Measurements from ENCODE around the gene RHOT2. TPM values are rescaled to one million over a fixed set of nuclear protein-coding genes. Genes with fewer than 3 reads are reported as not detected.

Gene RHOT2
- polyA plus RNA-seq, 2 donors: 87.1 to 152 TPM

GRCh38 chr16:638836-639235 is 29.1 kb upstream of the RHOT2 start:
- 74 to 85% methylated on average over 9 of the region's 9 CpGs for WGBS, 2 donors
- no peak overlapping the region for H3K4me3 ChIP-seq (ENCODE audit: low read depth in 1 of 2, low read length in 2 of 2)
- peaks cover 0 to 5% of the 10 kb centered on the region in 2 donors for H3K36me3 ChIP-seq (ENCODE audit: control insufficient read depth in 2 of 2, insufficient read depth in 2 of 2, low read length in 1 of 2)
- no peak overlapping the region for H3K27ac ChIP-seq (ENCODE audit: low read depth in 2 of 2, low read length in 1 of 2)
- H3K9me3 ChIP-seq (ENCODE audit: control insufficient read depth in 2 of 2, insufficient read depth in 1 of 2, low read depth in 1 of 2, low read length in 1 of 2): no peaks in the 10 kb centered on the region
- H3K4me1 ChIP-seq (ENCODE audit: control insufficient read depth in 2 of 2, insufficient read depth in 2 of 2, low read length in 1 of 2): peaks cover 0 to 23% of the 10 kb centered on the region in 2 donors
- H3K27me3 ChIP-seq (ENCODE audit: control insufficient read depth in 1 of 2, insufficient read depth in 2 of 2, low read length in 2 of 2): no peaks in the 10 kb centered on the region

- WGBS, 2 donors: 87 to 92% methylated on average over 5 of the region's 5 CpGs
- peaks cover 0 to 13% of the 10 kb centered on the region in 2 donors for H3K4me1 ChIP-seq (ENCODE audit: control insufficient read depth in 2 of 2, insufficient read depth in 2 of 2, low read length in 1 of 2)
These were observed 27.3 kb upstream of the RHOT2 start for GRCh38 chr16:640614-641013.

GRCh38 chr16:641326-642188 is 26.4 kb upstream of the RHOT2 start, which contains the start of gene MCRIP2:
Gene MCRIP2 (plus strand): TSS chr16:641828. CDS start chr16:641992, 164 bp downstream.
- H3K27ac ChIP-seq (ENCODE audit: low read depth in 2 of 2, low read length in 1 of 2): peak within 1 kb of the TSS; percentile 62 to 68

More at GRCh38 chr16:640614-641013, 27.3 kb upstream of the RHOT2 start:
- Histone ChIP-seq H3K36me3 (ENCODE audit: control insufficient read depth in 2 of 2, insufficient read depth in 2 of 2, low read length in 1 of 2) (no peaks in the 10 kb centered on the region), H3K4me3 (ENCODE audit: low read depth in 1 of 2, low read length in 2 of 2) (no peak overlapping the region), H3K27ac (ENCODE audit: low read depth in 2 of 2, low read length in 1 of 2) (no peak overlapping the region), H3K27me3 (ENCODE audit: control insufficient read depth in 1 of 2, insufficient read depth in 2 of 2, low read length in 2 of 2) (no peaks in the 10 kb centered on the region), H3K9me3 (ENCODE audit: control insufficient read depth in 2 of 2, insufficient read depth in 1 of 2, low read depth in 1 of 2, low read length in 1 of 2) (no peaks in the 10 kb centered on the region)

GRCh38 chr16:642189-643049 is 25.5 kb upstream of the RHOT2 start:
- Histone ChIP-seq H3K4me3 (ENCODE audit: low read depth in 1 of 2, low read length in 2 of 2) (peak overlapping the region; percentile 62 to 63), H3K27ac (ENCODE audit: low read depth in 2 of 2, low read length in 1 of 2) (peak overlapping the region; percentile 62 to 68), H3K9me3 (ENCODE audit: control insufficient read depth in 2 of 2, insufficient read depth in 1 of 2, low read depth in 1 of 2, low read length in 1 of 2) (no peaks in the 10 kb centered on the region), H3K27me3 (ENCODE audit: control insufficient read depth in 1 of 2, insufficient read depth in 2 of 2, low read length in 2 of 2) (no peaks in the 10 kb centered on the region), H3K36me3 (ENCODE audit: control insufficient read depth in 2 of 2, insufficient read depth in 2 of 2, low read length in 1 of 2) (no peaks in the 10 kb centered on the region), H3K4me1 (ENCODE audit: control insufficient read depth in 2 of 2, insufficient read depth in 2 of 2, low read length in 1 of 2) (peaks cover 4 to 14% of the 10 kb centered on the region in 2 donors)
- WGBS, 2 donors: 4 to 5% methylated on average over 67 to 72 of the region's 72 CpGs

More at GRCh38 chr16:641326-642188, 26.4 kb upstream of the RHOT2 start, which contains the start of gene MCRIP2:
- Histone ChIP-seq H3K4me3 (ENCODE audit: low read depth in 1 of 2, low read length in 2 of 2) (peak within 1 kb of the TSS; percentile 62 to 63), H3K36me3 (ENCODE audit: control insufficient read depth in 2 of 2, insufficient read depth in 2 of 2, low read length in 1 of 2) (no peaks in the 10 kb centered on the region), H3K4me1 (ENCODE audit: control insufficient read depth in 2 of 2, insufficient read depth in 2 of 2, low read length in 1 of 2) (peaks cover 0 to 12% of the 10 kb centered on the region in 2 donors), H3K9me3 (ENCODE audit: control insufficient read depth in 2 of 2, insufficient read depth in 1 of 2, low read depth in 1 of 2, low read length in 1 of 2) (no peaks in the 10 kb centered on the region), H3K27me3 (ENCODE audit: control insufficient read depth in 1 of 2, insufficient read depth in 2 of 2, low read length in 2 of 2) (no peaks in the 10 kb centered on the region)
- WGBS, 2 donors: 1 to 2% methylated on average over 62 to 81 of the region's 81 CpGs

GRCh38 chr16:643050-643368 is 24.9 kb upstream of the RHOT2 start:
- WGBS, 2 donors: 79 to 83% methylated on average over 13 of the region's 13 CpGs
- peaks cover 9 to 17% of the 10 kb centered on the region in 2 donors for H3K4me1 ChIP-seq (ENCODE audit: control insufficient read depth in 2 of 2, insufficient read depth in 2 of 2, low read length in 1 of 2)
- no peaks in the 10 kb centered on the region for H3K9me3 ChIP-seq (ENCODE audit: control insufficient read depth in 2 of 2, insufficient read depth in 1 of 2, low read depth in 1 of 2, low read length in 1 of 2)
- no peaks in the 10 kb centered on the region for H3K36me3 ChIP-seq (ENCODE audit: control insufficient read depth in 2 of 2, insufficient read depth in 2 of 2, low read length in 1 of 2)
- peak overlapping the region; percentile 61 to 63 for H3K27ac ChIP-seq (ENCODE audit: low read depth in 2 of 2, low read length in 1 of 2)
- no peaks in the 10 kb centered on the region for H3K27me3 ChIP-seq (ENCODE audit: control insufficient read depth in 1 of 2, insufficient read depth in 2 of 2, low read length in 2 of 2)
- H3K4me3 ChIP-seq (ENCODE audit: low read depth in 1 of 2, low read length in 2 of 2): peak overlapping the region in 1 of 2 donors; percentile 63

DNA sequence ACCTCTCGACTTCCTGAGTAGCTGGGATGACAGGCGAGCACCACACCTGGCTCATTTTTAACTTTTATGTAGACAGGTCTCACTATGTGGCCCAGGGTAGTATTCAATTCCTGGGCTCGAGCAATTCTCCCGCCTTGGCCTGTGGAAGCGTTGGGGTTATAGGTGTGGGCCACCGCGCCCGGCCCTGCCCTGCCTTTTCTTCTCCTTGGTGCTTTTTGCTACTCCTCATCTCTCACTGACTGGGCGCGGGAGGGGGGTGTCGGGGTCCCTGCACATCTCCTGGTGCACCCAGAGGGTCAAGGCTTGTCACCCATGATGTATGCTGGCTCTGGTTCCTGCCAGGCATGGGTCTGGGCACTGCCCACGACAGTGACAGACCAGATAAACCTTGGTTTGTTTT is 23.4 kb upstream of the RHOT2 start:
- Histone ChIP-seq H3K27ac (ENCODE audit: low read depth in 2 of 2, low read length in 1 of 2) (no peak overlapping the region), H3K9me3 (ENCODE audit: control insufficient read depth in 2 of 2, insufficient read depth in 1 of 2, low read depth in 1 of 2, low read length in 1 of 2) (no peaks in the 10 kb centered on the region), H3K4me3 (ENCODE audit: low read depth in 1 of 2, low read length in 2 of 2) (no peak overlapping the region), H3K36me3 (ENCODE audit: control insufficient read depth in 2 of 2, insufficient read depth in 2 of 2, low read length in 1 of 2) (no peaks in the 10 kb centered on the region), H3K4me1 (ENCODE audit: control insufficient read depth in 2 of 2, insufficient read depth in 2 of 2, low read length in 1 of 2) (peaks cover 11 to 20% of the 10 kb centered on the region in 2 donors), H3K27me3 (ENCODE audit: control insufficient read depth in 1 of 2, insufficient read depth in 2 of 2, low read length in 2 of 2) (no peaks in the 10 kb centered on the region)
- 88 to 90% methylated on average over 12 of the region's 12 CpGs for WGBS, 2 donors

DNA sequence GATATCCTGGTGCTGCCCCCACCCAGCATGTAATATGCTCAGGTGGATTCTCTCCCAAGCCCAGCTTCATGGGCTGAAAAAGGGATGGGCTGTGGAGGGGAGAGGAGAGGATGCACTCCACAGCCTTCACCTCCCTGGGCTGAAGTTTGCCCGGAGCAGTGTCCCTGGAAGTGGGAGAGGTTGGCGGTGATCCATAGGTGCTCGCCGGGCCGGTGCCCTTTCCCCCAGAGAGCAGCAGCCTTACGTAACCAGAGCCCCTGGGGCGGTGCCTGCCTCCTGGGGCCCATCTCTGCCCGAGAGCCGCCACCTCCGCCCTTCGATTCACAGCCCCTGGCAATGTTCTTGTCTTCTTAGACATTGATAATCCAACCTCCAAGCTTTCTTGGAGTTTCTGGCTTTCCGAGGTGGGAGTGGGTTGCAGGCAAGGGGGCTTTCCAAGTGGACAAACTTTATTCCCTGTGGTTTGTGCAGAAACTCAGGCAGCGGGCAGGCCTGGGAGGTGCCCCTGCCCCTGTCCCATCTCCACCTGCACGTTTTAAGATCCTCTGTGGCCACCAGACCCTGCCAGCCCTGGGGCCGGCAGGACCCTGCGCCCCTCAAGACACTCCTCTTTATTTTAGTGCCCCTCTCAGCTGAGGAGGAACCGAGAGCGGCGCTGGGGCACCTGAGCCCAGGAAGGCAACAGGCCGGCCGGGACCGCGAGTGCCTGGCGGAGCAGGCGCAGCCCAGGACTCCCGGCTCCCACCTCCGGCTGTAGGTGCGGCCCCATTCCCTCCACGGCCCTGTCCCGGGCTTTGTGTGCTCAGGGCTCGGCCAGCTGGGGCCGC is 21.9 kb upstream of the RHOT2 start:
- Histone ChIP-seq H3K27me3 (ENCODE audit: control insufficient read depth in 1 of 2, insufficient read depth in 2 of 2, low read length in 2 of 2) (no peaks in the 10 kb centered on the region), H3K36me3 (ENCODE audit: control insufficient read depth in 2 of 2, insufficient read depth in 2 of 2, low read length in 1 of 2) (no peaks in the 10 kb centered on the region), H3K27ac (ENCODE audit: low read depth in 2 of 2, low read length in 1 of 2) (no peak overlapping the region), H3K4me1 (ENCODE audit: control insufficient read depth in 2 of 2, insufficient read depth in 2 of 2, low read length in 1 of 2) (peaks cover 15 to 28% of the 10 kb centered on the region in 2 donors), H3K9me3 (ENCODE audit: control insufficient read depth in 2 of 2, insufficient read depth in 1 of 2, low read depth in 1 of 2, low read length in 1 of 2) (no peaks in the 10 kb centered on the region), H3K4me3 (ENCODE audit: low read depth in 1 of 2, low read length in 2 of 2) (no peak overlapping the region)
- 70 to 71% methylated on average over 32 of the region's 32 CpGs for WGBS, 2 donors

- no peak overlapping the region for H3K4me3 ChIP-seq (ENCODE audit: low read depth in 1 of 2, low read length in 2 of 2)
- H3K9me3 ChIP-seq (ENCODE audit: control insufficient read depth in 2 of 2, insufficient read depth in 1 of 2, low read depth in 1 of 2, low read length in 1 of 2): no peaks in the 10 kb centered on the region
- no peak overlapping the region for H3K27ac ChIP-seq (ENCODE audit: low read depth in 2 of 2, low read length in 1 of 2)
- no peaks in the 10 kb centered on the region for H3K36me3 ChIP-seq (ENCODE audit: control insufficient read depth in 2 of 2, insufficient read depth in 2 of 2, low read length in 1 of 2)
- H3K4me1 ChIP-seq (ENCODE audit: control insufficient read depth in 2 of 2, insufficient read depth in 2 of 2, low read length in 1 of 2): peaks cover 15 to 28% of the 10 kb centered on the region in 2 donors
- 80 to 81% methylated on average over 22 of the region's 22 CpGs for WGBS, 2 donors
- no peaks in the 10 kb centered on the region for H3K27me3 ChIP-seq (ENCODE audit: control insufficient read depth in 1 of 2, insufficient read depth in 2 of 2, low read length in 2 of 2)
These were observed 21.2 kb upstream of the RHOT2 start for GRCh38 chr16:646679-647172.

Data from esophagus (tissue), 2 donors.